Stimulated activated CD8-positive, alpha-beta memory T cell treated with anti-CD3 and anti-CD28 coated beads, Interleukin-7, amount 100 ng/mL, for 24 hours (primary cell): Measurements from ENCODE around the gene UCMA.
"Not testable (repeated sequence)": the region's sequence is repeated elsewhere in the genome, so short reads cannot be mapped to it uniquely, and the experiment has no call there.

Experiments used
- DNase-seq: peaks from one replicate; pipeline ENCODE4 v3.0.0-alpha.2; 2020; ENCODE audit warnings: low read depth

The UCMA gene

DNA sequence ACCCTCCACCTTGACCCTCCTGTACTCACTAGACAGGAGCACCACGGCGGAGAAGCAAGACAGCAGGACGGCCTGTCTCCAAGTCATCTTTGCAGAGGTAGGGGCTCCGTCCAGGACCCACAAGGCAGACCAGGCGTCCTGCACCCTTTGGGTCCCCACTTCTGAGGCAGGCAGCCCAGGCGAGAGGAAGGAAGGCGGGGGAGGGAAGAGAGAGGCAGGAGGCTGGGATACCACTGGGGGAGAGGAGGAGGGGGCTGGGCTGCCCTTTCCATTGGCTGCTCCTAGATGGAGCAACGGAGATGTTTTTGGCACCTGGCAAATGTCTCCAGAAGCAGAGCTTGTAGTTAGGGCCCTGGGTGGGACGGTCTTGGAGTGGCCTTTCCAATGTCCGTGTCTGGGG lies at the start of gene UCMA:
Gene UCMA, minus strand, starts transcription at position 203 of the 400 bp plus-strand sequence. Its CDS starts 116 bp downstream, at position 87.
- no peak for DNase-seq

GRCh38 chr10:13282348-13282747 lies 48.2 kb upstream of the UCMA start:
- DNase-seq: not testable (repeated sequence)

- DNase-seq: no peak
Observed at GRCh38 chr10:13276749-13277365, 42.7 kb upstream of the UCMA start.

- not testable (repeated sequence) for DNase-seq
Observed at GRCh38 chr10:13276146-13276545, 42.0 kb upstream of the UCMA start.

GRCh38 chr10:13272164-13272571 lies 38.0 kb upstream of the UCMA start:
- DNase-seq: no peak

DNA sequence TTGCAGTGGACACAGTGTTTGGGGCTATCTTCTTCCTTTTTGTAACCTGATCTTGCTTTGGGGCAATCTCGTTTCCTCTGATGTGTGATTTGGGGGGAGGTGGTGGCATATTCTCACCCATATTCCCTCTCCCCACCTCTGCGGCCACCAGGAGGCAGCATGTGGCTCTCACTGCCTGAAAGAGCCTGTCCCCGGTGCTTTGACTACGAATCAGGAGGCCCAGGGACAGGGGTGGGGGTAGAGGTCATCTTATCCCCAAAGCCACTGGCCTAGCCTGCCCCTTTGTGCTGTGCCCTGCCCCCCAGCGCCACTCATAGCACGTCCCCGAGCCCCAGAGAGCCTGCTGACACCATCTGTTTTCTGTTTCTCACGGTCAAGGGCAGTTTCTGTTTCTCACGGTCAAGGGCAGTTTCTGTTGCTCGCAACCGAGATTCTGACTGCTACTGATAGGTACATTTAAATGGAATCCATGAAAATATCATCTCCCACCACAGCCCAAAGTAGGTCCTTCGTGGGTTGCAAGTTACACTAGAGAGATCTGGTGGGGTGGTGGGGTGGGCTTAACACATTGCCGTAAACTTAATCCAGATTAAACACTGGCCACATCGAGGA lies 37.5 kb upstream of the UCMA start:
- peak; percentile 2 for DNase-seq

GRCh38 chr10:13270877-13271551 lies 36.8 kb upstream of the UCMA start:
- DNase-seq: no peak

DNA sequence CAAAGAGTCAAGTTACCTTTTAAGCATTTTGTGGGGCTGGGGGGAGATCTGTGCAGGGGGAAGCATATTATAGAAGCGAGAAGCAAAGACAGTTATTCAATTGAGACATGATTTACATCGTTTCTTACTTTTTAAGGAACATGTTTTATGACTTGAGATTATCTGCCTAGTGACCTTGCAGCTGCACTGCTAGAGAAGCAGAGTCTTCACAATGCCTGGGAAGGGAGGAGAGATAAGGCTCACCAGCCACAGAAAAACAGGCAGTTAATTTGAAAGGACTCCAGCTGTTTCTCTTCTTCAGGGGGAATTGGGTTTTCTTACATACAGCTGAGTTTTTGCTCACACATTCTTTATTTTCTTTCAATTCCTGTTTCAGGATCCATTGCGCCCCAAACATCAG lies 34.7 kb upstream of the UCMA start:
- DNase-seq: no peak

GRCh38 chr10:13268310-13268709 lies 34.1 kb upstream of the UCMA start:
- no peak for DNase-seq

GRCh38 chr10:13263591-13263990 lies 29.4 kb upstream of the UCMA start:
- DNase-seq: no peak

- no peak for DNase-seq
Observed at GRCh38 chr10:13262433-13262832, 28.3 kb upstream of the UCMA start.

DNA sequence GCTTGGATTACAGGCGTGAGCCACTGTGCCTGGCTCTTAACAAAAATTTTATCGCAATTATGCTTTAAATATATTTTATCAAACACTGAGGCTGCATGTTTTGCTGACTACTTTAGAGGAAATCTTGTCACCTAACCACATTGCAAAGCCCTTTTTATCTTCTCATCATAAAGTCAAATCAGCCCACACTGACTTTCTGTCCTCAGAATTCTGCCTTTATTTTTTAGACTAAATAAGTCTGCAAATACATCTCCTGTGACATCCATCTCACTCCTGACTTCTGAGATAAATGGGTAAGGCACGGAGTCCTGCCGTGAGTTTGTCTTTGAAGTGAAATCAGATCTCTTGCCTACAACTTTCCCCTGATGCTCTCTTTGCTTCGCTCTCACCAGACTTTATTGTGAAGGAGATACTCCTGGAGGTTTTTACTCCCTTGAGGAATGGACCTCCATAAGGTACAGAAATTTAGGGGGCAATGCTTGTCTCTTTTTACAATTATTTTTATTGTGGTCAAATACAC lies 23.5 kb upstream of the UCMA start:
- no peak for DNase-seq

GRCh38 chr10:13256627-13257026 lies 22.5 kb upstream of the UCMA start:
- DNase-seq: no peak

GRCh38 chr10:13253726-13254125 lies 19.6 kb upstream of the UCMA start:
- DNase-seq: no peak

- DNase-seq: no peak
Observed at GRCh38 chr10:13247784-13248183, 13.6 kb upstream of the UCMA start.

- no peak for DNase-seq
Observed at GRCh38 chr10:13247246-13247645, 13.1 kb upstream of the UCMA start.

GRCh38 chr10:13242260-13242659 lies 8.1 kb upstream of the UCMA start:
- not testable (repeated sequence) for DNase-seq

- DNase-seq: no peak
Observed at GRCh38 chr10:13241613-13242012, 7.4 kb upstream of the UCMA start.

GRCh38 chr10:13239923-13240322 lies 5.7 kb upstream of the UCMA start:
- no peak for DNase-seq

DNA sequence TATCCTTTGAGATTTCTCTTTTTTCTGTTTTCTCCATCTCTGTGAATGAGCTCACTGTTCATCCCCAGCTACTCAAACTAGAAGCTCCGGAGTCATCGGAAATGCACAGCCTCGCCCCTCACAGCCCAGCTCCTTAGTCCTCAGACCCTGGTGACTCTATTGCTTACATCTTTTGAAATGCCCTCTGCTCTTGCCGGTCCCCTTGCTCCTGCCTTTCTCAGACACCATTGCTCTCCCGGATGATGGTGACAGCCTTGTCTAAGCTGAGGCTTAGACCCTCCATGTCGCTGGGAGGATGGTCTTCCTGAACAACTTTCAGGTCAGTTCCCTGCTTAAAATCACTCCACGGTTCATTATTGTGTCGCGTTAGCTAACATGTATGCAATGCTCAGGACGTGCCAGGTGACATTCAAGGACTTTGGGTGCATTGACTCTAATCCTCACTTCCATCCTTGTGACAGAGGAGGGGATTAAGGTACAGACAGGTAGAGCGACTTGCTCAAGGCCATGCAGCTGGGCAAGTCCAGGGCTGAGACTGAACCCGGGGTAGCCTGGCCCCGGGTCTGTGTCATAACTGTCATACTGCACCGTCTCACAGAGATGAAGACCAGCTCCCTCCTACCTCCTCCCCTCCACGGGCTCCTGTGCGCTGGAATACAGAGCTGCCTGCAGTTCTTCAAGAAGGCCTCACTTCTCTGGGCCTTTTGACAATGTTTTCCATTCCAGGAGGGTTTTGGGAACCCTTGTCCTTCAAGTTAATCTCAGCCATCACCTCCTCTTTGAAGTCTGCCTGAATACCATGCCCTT lies 4.3 kb upstream of the UCMA start:
- DNase-seq: no peak

DNA sequence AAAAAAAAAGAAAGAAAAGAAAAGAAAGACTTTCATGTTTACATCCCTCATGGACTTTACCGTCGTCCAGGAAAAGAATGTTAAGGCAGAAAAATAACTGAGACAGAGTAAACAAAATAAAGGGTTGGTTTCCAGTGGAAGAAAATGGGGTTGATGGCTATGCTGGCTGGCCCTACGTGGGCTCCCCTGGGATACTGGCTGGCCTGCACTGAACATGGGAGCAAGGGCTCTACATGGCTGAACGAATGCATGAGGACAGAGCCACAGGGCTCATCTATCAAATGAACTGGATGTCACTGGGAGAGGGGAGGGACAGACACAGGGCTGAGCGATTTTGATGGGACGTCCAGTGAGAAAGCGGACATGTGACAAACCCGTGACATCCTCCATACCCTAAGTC lies 2.5 kb upstream of the UCMA start:
- no peak for DNase-seq

GRCh38 chr10:13234736-13235135 lies 562 bp upstream of the UCMA start:
- DNase-seq: not testable (repeated sequence)
